ENCODE results near the gene ANO2. TPM values are rescaled to one million over a fixed set of nuclear protein-coding genes. Genes with fewer than 3 reads are reported as not detected.

Gene ANO2
- total RNA-seq, 1 donor from 2014 or later = 1.5 TPM

DNA sequence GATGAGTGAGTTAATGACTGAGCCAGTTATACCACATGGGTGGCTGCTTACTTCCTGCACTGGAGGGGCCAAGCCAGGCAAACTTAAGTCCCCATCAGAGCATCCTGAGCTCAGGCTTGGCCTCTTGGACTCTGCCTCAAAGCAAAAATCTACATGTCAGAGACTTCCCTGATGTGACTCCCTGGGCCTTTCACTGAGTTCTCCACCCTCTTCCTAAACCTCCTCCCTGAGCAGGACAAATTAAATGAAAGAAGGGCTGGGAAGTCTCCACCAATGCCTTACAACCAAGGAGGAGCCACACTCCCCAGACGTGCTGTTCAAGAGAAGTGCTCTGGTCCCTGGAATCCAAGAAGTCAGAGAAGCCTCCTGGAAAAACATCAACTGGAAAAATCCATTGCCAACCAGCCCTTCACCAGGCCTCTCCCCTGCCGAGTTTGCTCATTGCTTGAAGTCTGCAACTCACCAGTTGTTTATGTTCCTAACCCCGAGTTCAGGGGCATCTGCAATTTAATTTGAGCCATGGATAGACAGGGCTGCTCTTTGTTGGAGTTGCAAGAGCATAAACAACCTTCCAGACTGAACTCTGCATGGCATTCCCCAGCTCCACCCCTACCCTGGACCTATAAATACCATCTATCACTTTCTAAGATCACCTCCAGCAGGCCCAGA lies 160.5 kb downstream of the ANO2 start:
- TF ChIP-seq, protein P1, sequence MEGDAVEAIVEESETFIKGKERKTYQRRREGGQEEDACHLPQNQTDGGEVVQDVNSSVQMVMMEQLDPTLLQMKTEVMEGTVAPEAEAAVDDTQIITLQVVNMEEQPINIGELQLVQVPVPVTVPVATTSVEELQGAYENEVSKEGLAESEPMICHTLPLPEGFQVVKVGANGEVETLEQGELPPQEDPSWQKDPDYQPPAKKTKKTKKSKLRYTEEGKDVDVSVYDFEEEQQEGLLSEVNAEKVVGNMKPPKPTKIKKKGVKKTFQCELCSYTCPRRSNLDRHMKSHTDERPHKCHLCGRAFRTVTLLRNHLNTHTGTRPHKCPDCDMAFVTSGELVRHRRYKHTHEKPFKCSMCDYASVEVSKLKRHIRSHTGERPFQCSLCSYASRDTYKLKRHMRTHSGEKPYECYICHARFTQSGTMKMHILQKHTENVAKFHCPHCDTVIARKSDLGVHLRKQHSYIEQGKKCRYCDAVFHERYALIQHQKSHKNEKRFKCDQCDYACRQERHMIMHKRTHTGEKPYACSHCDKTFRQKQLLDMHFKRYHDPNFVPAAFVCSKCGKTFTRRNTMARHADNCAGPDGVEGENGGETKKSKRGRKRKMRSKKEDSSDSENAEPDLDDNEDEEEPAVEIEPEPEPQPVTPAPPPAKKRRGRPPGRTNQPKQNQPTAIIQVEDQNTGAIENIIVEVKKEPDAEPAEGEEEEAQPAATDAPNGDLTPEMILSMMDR (IDR thresholded peaks at IDR 0.05; ENCODE audit: insufficient read depth, low read length, poor library complexity, severe bottlenecking) = no peak
- no peaks in the 10 kb centered on the region for H3K27me3 ChIP-seq (ENCODE audit: control insufficient read depth, insufficient read depth, low read length)
- no peak overlapping the region for H3K4me3 ChIP-seq (ENCODE audit: low read depth, low read length)
- no peaks in the 10 kb centered on the region for H3K36me3 ChIP-seq (ENCODE audit: control insufficient read depth, insufficient read depth, low read length)
- no peak for DNase-seq (ENCODE audit: low read depth)

DNA sequence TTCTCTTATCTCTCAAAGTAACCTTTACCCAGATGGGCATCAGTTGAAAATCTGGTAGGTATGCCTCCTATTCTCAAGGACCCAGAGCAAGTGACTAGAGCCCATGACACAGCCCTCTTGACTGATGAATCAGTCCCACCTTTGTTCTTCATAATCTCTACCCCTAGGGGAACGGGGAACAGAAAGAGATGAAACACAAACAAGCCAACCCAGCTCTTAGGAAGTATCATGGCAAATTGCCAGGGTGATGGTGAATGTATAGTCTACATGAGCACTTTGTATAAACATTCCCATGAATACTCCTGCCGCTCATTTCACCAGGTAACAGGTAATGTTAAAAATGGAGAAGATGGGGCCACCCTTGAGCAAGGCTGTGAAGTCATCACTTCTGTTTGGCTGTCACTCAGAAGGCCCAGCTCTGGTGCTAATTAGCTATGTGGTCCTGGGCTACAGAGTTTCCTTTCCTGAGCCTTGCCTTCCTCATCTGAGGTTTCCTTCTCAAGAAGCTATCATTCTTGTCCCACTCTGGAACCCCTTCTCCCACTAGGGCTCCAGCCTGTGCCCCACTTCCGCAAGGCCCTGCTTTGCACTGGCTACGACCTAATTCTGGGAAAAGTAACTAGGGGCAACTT lies 161.7 kb downstream of the ANO2 start:
- TF ChIP-seq, protein P1 (IDR thresholded peaks at IDR 0.05; ENCODE audit: insufficient read depth, low read length, poor library complexity, severe bottlenecking) = no peak
- no peak for DNase-seq (ENCODE audit: low read depth)

DNA sequence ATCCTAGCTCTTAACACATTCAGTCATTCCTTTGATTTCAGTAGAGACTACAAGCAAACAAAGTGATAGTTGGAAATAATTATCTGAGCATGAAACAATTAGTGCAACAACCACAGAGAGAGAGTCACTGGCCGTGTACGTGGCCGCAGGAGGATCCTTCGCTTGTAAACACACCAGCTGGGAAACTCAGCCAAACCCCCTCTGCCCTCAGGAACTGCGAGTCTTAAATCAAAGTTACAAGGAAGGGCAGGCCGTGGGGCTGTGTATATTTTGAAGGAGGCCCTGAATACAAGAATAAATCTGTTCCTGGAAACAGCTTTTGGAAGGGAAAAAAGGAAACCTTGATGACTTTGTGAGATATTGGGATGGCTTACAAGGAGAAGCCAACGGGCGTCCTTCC lies 164.5 kb downstream of the ANO2 start:
- Histone ChIP-seq H3K4me3 (ENCODE audit: low read depth, low read length) (no peak overlapping the region), H3K27me3 (ENCODE audit: control insufficient read depth, insufficient read depth, low read length) (no peaks in the 10 kb centered on the region), H3K36me3 (ENCODE audit: control insufficient read depth, insufficient read depth, low read length) (no peaks in the 10 kb centered on the region)
- TF ChIP-seq, protein P1 (IDR thresholded peaks at IDR 0.05; ENCODE audit: insufficient read depth, low read length, poor library complexity, severe bottlenecking) = no peak
- DNase-seq (ENCODE audit: low read depth) = no peak

More for the DNA sequence above, 161.7 kb downstream of the ANO2 start:
- Histone ChIP-seq H3K36me3 (ENCODE audit: control insufficient read depth, insufficient read depth, low read length) (no peaks in the 10 kb centered on the region), H3K4me3 (ENCODE audit: low read depth, low read length) (no peak overlapping the region), H3K27me3 (ENCODE audit: control insufficient read depth, insufficient read depth, low read length) (no peaks in the 10 kb centered on the region)

DNA sequence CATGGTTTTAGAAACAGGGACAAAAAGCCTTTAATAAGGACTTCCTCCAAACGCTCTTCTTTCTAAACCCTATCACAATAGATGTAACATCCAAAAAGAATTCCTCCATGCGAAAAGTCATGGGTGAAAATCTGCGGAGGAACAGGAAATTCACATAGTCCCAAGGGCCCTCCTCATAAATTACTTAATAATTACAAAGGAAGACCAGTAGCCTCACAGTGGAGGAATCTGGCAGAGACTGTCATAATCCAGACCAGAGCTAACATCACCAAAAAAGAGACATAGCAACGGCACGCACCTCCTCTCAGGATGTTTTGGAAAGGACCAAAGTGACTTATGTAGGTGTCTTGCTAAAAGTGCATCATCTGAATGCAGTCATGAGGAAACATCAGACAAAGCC lies 165.7 kb downstream of the ANO2 start:
- TF ChIP-seq, protein P1 (IDR thresholded peaks at IDR 0.05; ENCODE audit: insufficient read depth, low read length, poor library complexity, severe bottlenecking) = no peak
- no peak for DNase-seq (ENCODE audit: low read depth)
- no peaks in the 10 kb centered on the region for H3K36me3 ChIP-seq (ENCODE audit: control insufficient read depth, insufficient read depth, low read length)
- H3K27me3 ChIP-seq (ENCODE audit: control insufficient read depth, insufficient read depth, low read length) = no peaks in the 10 kb centered on the region
- H3K4me3 ChIP-seq (ENCODE audit: low read depth, low read length) = no peak overlapping the region

DNA sequence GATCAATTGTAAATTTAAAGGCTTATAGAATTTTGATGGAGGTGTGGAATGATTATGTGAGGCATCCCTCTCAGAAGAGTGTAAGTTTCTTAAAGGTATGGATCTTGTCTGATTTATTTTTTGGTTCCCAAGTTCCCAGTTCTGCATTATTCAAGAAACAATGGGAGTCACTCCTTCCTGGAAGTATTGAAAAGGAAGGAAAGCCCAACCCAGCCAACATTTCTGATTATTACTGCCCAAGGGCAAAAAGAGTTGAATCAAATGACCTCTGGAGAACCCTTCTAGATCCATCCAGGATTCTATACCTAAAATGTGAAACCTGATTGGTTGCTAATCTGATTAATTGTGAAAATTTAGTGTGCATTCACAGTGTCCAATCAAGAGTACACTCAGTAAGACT lies 166.2 kb downstream of the ANO2 start:
- Histone ChIP-seq H3K27me3 (ENCODE audit: control insufficient read depth, insufficient read depth, low read length) (no peaks in the 10 kb centered on the region), H3K4me3 (ENCODE audit: low read depth, low read length) (no peak overlapping the region), H3K36me3 (ENCODE audit: control insufficient read depth, insufficient read depth, low read length) (no peaks in the 10 kb centered on the region)
- TF ChIP-seq, protein P1 (IDR thresholded peaks at IDR 0.05; ENCODE audit: insufficient read depth, low read length, poor library complexity, severe bottlenecking) = no peak
- no peak for DNase-seq (ENCODE audit: low read depth)
